KMS-11 (cell line): ENCODE measurements around the gene MAN2A2.

Experiments
- H2AFZ ChIP-seq: fragments of 200-600 bp; sonication (generic); 2 replicates; pipeline ENCODE4 v1.6.1; 2016; ENCODE audit warnings: antibody characterized with exemption, mixed run types, low read depth
- H3K27ac ChIP-seq: fragments of 200-600 bp; sonication (generic); 2 replicates; pipeline ENCODE4 v1.6.1; 2016; ENCODE audit warnings: mild to moderate bottlenecking, mixed run types
- H3K27me3 ChIP-seq: fragments of 200-600 bp; sonication (generic); 2 replicates; pipeline ENCODE4 v1.6.1; 2017; ENCODE audit warnings: mild to moderate bottlenecking, low read depth, mixed run types, moderate library complexity; ENCODE audit not compliant: insufficient read depth
- H3K36me3 ChIP-seq: fragments of 200-600 bp; sonication (generic); 2 replicates; pipeline ENCODE4 v1.6.1; 2017; ENCODE audit warnings: mild to moderate bottlenecking, mixed run types; ENCODE audit not compliant: insufficient read depth
- H3K4me1 ChIP-seq: fragments of 200-600 bp; sonication (generic); 2 replicates; pipeline ENCODE4 v1.6.1; 2016; ENCODE audit warnings: mild to moderate bottlenecking, low read depth, mixed run types; ENCODE audit not compliant: poor library complexity, severe bottlenecking
- H3K4me2 ChIP-seq: fragments of 200-600 bp; sonication (generic); 2 replicates; pipeline ENCODE4 v1.7.0; 2016; ENCODE audit warnings: mild to moderate bottlenecking, mixed run types
- H3K4me3 ChIP-seq: fragments of 200-600 bp; sonication (generic); IDR thresholded peaks from 2 replicates; pipeline ENCODE4 v1.6.1; 2017; ENCODE audit warnings: low read depth, low read length, mixed read lengths; ENCODE audit not compliant: insufficient read depth
- H3K79me2 ChIP-seq: fragments of 200-600 bp; sonication (generic); 2 replicates; pipeline ENCODE4 v1.6.1; 2016; ENCODE audit warnings: low read depth, mixed run types; ENCODE audit not compliant: insufficient read depth
- H3K9ac ChIP-seq: fragments of 200-600 bp; sonication (generic); 2 replicates; pipeline ENCODE4 v1.6.1; 2016; ENCODE audit warnings: mild to moderate bottlenecking, mixed run types
- H4K20me1 ChIP-seq: fragments of 200-600 bp; sonication (generic); 2 replicates; pipeline ENCODE4 v1.6.1; 2016; ENCODE audit warnings: mild to moderate bottlenecking, mixed run types; ENCODE audit not compliant: insufficient read depth
- TF ChIP-seq, protein P1 (sequence below): fragments of 200-600 bp; sonication (generic); conservative IDR thresholded peaks from 2 replicates; pipeline ENCODE4 v1.6.1; 2017; ENCODE audit warnings: low read depth, mild to moderate bottlenecking, antibody characterized with exemption, low read length, moderate library complexity, mixed read lengths

MAN2A2 gene

DNA sequence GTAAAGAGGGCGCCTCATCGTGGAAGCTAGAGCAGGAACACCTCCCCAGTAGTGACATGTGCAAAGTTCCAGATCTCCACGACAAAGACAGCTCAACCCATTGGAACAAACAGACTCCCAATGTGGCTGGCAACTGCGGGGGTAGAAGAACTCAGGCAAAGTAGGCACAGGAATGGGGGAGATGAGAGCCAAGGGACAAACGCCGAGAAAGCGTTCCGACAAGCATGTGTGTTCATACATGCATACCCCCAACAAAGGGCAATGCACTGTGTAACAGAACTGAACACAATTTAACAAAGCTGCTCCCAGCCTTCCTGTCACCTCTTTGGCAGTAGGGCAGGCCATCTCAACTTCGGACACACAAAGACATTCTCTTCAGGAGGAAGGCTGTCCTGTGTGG, 63.2 kb downstream of the MAN2A2 start:
- Histone ChIP-seq H3K27me3 (no peaks in the 10 kb centered on the region), H4K20me1 (no peaks in the 10 kb centered on the region), H3K4me3 (no peak overlapping the region), H3K27ac (no peak overlapping the region; the same call in 1 of the 2 replicates), H3K9ac (no peak overlapping the region), H3K4me1 (no peaks in the 10 kb centered on the region), H3K79me2 (no peaks in the 10 kb centered on the region; the same call in 1 of the 2 replicates), H3K4me2 (no peak overlapping the region), H2AFZ (no peak overlapping the region), H3K36me3 (no peaks in the 10 kb centered on the region; the same call in 1 of the 2 replicates)
- TF ChIP-seq, protein P1, sequence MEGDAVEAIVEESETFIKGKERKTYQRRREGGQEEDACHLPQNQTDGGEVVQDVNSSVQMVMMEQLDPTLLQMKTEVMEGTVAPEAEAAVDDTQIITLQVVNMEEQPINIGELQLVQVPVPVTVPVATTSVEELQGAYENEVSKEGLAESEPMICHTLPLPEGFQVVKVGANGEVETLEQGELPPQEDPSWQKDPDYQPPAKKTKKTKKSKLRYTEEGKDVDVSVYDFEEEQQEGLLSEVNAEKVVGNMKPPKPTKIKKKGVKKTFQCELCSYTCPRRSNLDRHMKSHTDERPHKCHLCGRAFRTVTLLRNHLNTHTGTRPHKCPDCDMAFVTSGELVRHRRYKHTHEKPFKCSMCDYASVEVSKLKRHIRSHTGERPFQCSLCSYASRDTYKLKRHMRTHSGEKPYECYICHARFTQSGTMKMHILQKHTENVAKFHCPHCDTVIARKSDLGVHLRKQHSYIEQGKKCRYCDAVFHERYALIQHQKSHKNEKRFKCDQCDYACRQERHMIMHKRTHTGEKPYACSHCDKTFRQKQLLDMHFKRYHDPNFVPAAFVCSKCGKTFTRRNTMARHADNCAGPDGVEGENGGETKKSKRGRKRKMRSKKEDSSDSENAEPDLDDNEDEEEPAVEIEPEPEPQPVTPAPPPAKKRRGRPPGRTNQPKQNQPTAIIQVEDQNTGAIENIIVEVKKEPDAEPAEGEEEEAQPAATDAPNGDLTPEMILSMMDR: no peak

DNA sequence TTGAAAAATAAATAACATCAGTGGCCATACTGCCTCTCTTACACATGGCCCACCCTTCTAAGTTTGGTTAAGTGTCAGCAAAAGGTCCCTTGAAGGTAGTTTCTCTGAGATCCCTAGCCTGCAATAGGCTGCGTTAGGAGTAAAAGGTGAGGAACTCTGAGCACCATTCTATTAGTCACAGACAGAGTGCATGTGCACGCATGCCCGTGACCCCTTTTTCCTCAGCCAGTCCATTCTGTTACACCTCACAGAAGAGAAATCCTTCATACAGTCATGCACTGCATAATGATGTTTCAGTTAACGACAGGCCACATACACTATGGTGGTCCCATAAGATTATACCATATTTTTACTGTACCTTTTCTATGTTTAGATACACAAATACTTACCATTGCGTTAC, 64.1 kb downstream of the MAN2A2 start:
- H3K79me2 ChIP-seq: no peaks in the 10 kb centered on the region; the same call in 1 of the 2 replicates
- H4K20me1 ChIP-seq: no peaks in the 10 kb centered on the region
- H2AFZ ChIP-seq: no peak overlapping the region
- H3K4me1 ChIP-seq: no peaks in the 10 kb centered on the region
- no peak overlapping the region for H3K9ac ChIP-seq
- H3K36me3 ChIP-seq: no peaks in the 10 kb centered on the region; the same call in 1 of the 2 replicates
- TF ChIP-seq, protein P1: no peak
- no peaks in the 10 kb centered on the region for H3K27me3 ChIP-seq
- H3K4me2 ChIP-seq: no peak overlapping the region
- no peak overlapping the region for H3K4me3 ChIP-seq
- H3K27ac ChIP-seq: no peak overlapping the region

- H3K27ac ChIP-seq: no peak overlapping the region
- no peaks in the 10 kb centered on the region for H4K20me1 ChIP-seq
- no peaks in the 10 kb centered on the region; the same call in 1 of the 2 replicates for H3K79me2 ChIP-seq
- no peak overlapping the region for H3K4me3 ChIP-seq
- no peak overlapping the region for H3K4me2 ChIP-seq
- no peaks in the 10 kb centered on the region for H3K27me3 ChIP-seq
- no peak overlapping the region for H2AFZ ChIP-seq
- TF ChIP-seq, protein P1: no peak
- no peak overlapping the region for H3K9ac ChIP-seq
- H3K4me1 ChIP-seq: no peaks in the 10 kb centered on the region
- no peaks in the 10 kb centered on the region; the same call in 1 of the 2 replicates for H3K36me3 ChIP-seq
Observed at GRCh38 chr15:90968434-90968833, 65.3 kb downstream of the MAN2A2 start.

- H3K79me2 ChIP-seq: no peaks in the 10 kb centered on the region
- TF ChIP-seq, protein P1: no peak
- no peaks in the 10 kb centered on the region for H4K20me1 ChIP-seq
- H3K4me3 ChIP-seq: no peak overlapping the region
- H3K4me1 ChIP-seq: no peaks in the 10 kb centered on the region
- no peak overlapping the region for H2AFZ ChIP-seq
- no peaks in the 10 kb centered on the region for H3K27me3 ChIP-seq
- no peak overlapping the region for H3K9ac ChIP-seq
- peaks cover 12% of the 10 kb centered on the region; the same call in 1 of the 2 replicates for H3K36me3 ChIP-seq
- H3K4me2 ChIP-seq: no peak overlapping the region
- H3K27ac ChIP-seq: no peak overlapping the region
Observed at GRCh38 chr15:90970274-90970673, 67.2 kb downstream of the MAN2A2 start.
